Spleen (tissue), 11 donors: ENCODE results near the gene URAD. TPM values are rescaled to one million over a fixed set of nuclear protein-coding genes. Genes with fewer than 3 reads are reported as not detected.

Experiments used
- DNase-seq: peaks from one replicate; pipeline ENCODE4 v3.0.0-alpha.2; 2020
- H3K27ac ChIP-seq, 8 donors: fragments of 200-600 bp; sonication (generic) in 7 of 8; 1 replicate in 4 of 8; 2 replicates in 4 of 8; pipeline versions ENCODE4 v1.5.0 to v1.8.0; 2016 to 2021; ENCODE audit warnings: inconsistent platforms in 4 of 8, mild to moderate bottlenecking in 4 of 8, moderate library complexity in 1 of 8
- H3K27me3 ChIP-seq, 7 donors: fragments of 200-600 bp; sonication (generic) in 6 of 7; replicated peaks in 1 of 7; 1 replicate in 4 of 7; 2 replicates in 3 of 7; pipeline versions ENCODE4 v1.5.0 to v1.8.0; 2016 to 2021; ENCODE audit warnings: inconsistent platforms in 3 of 7, mild to moderate bottlenecking in 1 of 7
- H3K36me3 ChIP-seq, 6 donors: fragments of 200-600 bp; sonication (generic) in 5 of 6; 1 replicate in 4 of 6; 2 replicates in 2 of 6; pipeline versions ENCODE4 v1.5.0 to v1.8.0; 2016 to 2021; ENCODE audit warnings: inconsistent platforms in 2 of 6
- H3K4me1 ChIP-seq, 6 donors: fragments of 200-600 bp; sonication (generic) in 5 of 6; 1 replicate in 3 of 6; 2 replicates in 3 of 6; pipeline versions ENCODE4 v1.5.0 to v1.8.0; 2016 to 2021; ENCODE audit warnings: inconsistent platforms in 3 of 6
- H3K4me3 ChIP-seq, 8 donors: fragments of 200-600 bp; sonication (generic) in 7 of 8; 1 replicate in 4 of 8; 2 replicates in 4 of 8; pipeline versions ENCODE4 v1.5.0 to v1.8.0; 2016 to 2021; ENCODE audit warnings: inconsistent platforms in 4 of 8, mild to moderate bottlenecking in 4 of 8, moderate library complexity in 2 of 8
- H3K9me3 ChIP-seq, 8 donors: fragments of 200-600 bp; sonication (generic) in 7 of 8; 1 replicate in 4 of 8; 2 replicates in 4 of 8; pipeline versions ENCODE4 v1.5.0 to v1.8.0; 2016 to 2021; ENCODE audit warnings: inconsistent platforms in 4 of 8
- CTCF ChIP-seq, 11 experiments: fragments of 200-600 bp in 7 of 11; fragments of 450-650 bp in 4 of 11; sonication (generic) in 4 of 11; IDR thresholded peaks in 8 of 11; conservative IDR thresholded peaks in 3 of 11; 1 replicate in 7 of 11; 2 replicates in 4 of 11; pipeline versions ENCODE4 v1.4.0 to v1.8.0; 2016 to 2021; ENCODE audit warnings: antibody characterized with exemption in 11 of 11, inconsistent platforms in 4 of 11, mild to moderate bottlenecking in 1 of 11
- POLR2A ChIP-seq, 3 donors: fragments of 450-650 bp; IDR thresholded peaks; one replicate each; pipeline ENCODE4 v1.5.1; 2017; ENCODE audit warnings: antibody characterized with exemption in 3 of 3, mild to moderate bottlenecking in 1 of 3
- POLR2AphosphoS5 ChIP-seq, 3 donors: sonication (generic); formaldehyde crosslinking; IDR thresholded peaks; one replicate each; pipeline ENCODE4 v1.5.1; 2017; ENCODE audit warnings: antibody characterized with exemption in 3 of 3
- WGBS, 5 donors: extraction: QIAGEN DNeasy Blood & Tissue Kit in 3 of 5; methylation state at CpG; one replicate each; pipeline versions ENCODE4 v1.1.5 to v1.1.7; 2013 to 2018; 5-methylcytosine and 5-hydroxymethylcytosine counted together
- intact Hi-C: fragments of 100-400 bp; cut with DNase I; formaldehyde crosslinking; loops from one replicate; pipeline ENCODE4 v1.15.0; 2023; ENCODE audit warnings: low total_unique reads
- polyA plus RNA-seq, 3 donors: library from polyadenylated mRNA; stranded (reverse); fragments of 200-250 nt; gene quantifications; one replicate each; pipeline ENCODE4 v1.2.1, GENCODE V29; 2013
- total RNA-seq, 7 donors: library from RNA; depleted of rRNA in 3 of 7; stranded (reverse); fragments of >200 nt in 3 of 7; fragmentation: NEBNext Ultra II Directional in 4 of 7; extraction: Animal tissue kit (Norgen Biotek cat#: 25700) in 4 of 7; gene quantifications; one replicate each; pipeline versions ENCODE4 v1.1.0 to v1.2.1, GENCODE V29; 2016 to 2021
- donor health status: healthy with polysubstance abuse.
- donor health status: DM: no; HTN: no; CAD: no; lungs with moderate emphysema.
- donor health status: DM: no; HTN: no; CAD: no.
- donor health status: Bipolar disorder and iron deficiency.
- donor health status: healthy.
- donor health status: DM: no; HTN: no; CAD: no.
- donor health status: DM: yes; HTN: yes; CAD: no.

Gene URAD
- total and polyA plus RNA-seq, 10 donors: 0.20 to 1.3 TPM; not detected in 8

- intact Hi-C loops: loop anchor here (5.0 kb wide), 1 partner anchor 619 kb away; no protein-coding TSS in a partner anchor
- Histone ChIP-seq H3K9me3 (no peaks in the 10 kb centered on the region), H3K27ac (no peak overlapping the region), H3K4me3 (peak overlapping the region in 1 of 8 donors; percentile 54), H3K4me1 (peaks cover 14 to 53% (median 35%) of the 10 kb centered on the region in 6 donors), H3K36me3 (no peaks in the 10 kb centered on the region), H3K27me3 (peaks cover 0 to 98% (median 80%) of the 10 kb centered on the region in 7 donors)
- 24 to 46% (median 41%) methylated on average over 9 to 11 of the region's 11 CpGs for WGBS, 5 donors
- TF ChIP-seq POLR2A (IDR thresholded peaks at IDR 0.05) (no peak), CTCF (IDR thresholded peaks at IDR 0.05 in 8 of 11, conservative IDR thresholded peaks at IDR 0.05 in 3 of 11) (no peak), POLR2AphosphoS5 (IDR thresholded peaks at IDR 0.05) (no peak)
- DNase-seq: no peak
These were observed 7.3 kb downstream of the URAD start for GRCh38 chr13:27981006-27981708.

DNA sequence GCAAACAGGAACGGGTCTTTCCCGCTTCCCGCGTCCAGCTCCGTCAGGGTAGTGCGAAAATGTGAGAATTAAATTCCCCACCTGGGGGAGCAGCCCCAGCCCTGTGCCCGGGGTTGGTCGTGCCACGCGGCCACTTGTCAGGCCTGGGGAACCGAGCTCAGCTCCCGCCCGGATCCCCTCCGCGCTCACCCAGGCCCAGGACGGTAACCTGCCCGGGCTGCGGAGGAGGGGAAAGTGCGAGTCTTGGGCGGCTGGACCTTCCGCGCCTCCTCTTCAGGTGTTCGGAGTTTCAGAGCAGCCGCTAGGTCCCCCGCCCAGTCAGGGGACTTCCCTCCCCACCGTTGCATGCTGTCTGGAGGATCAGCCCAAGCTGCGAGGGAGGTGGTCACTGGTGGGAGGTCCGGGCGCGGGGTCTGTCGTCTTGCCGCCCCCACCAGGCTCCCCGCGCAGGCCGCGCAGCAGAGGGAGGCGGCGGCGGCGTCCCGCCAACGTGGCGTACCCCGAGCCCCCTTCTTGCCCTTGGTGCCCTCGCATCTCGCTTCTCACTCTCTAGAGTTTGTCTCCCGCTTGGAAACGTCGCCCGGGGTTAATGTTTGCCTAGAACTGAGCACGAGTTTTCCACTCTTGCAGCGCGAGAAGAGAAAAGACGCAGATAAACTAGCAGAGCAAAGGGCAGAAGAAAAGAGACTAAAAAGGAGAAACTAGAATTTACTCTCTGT lies 8.1 kb downstream of the URAD start:
- Histone ChIP-seq H3K4me3 (peak overlapping the region in 4 of 8 donors; percentile 5 to 54 (median 11)), H3K4me1 (peaks cover 18 to 60% (median 41%) of the 10 kb centered on the region in 6 donors), H3K9me3 (no peaks in the 10 kb centered on the region), H3K27ac (no peak overlapping the region), H3K36me3 (no peaks in the 10 kb centered on the region), H3K27me3 (peaks cover 0 to 98% (median 88%) of the 10 kb centered on the region in 7 donors)
- intact Hi-C loops: loop anchor here (5.0 kb wide), 1 partner anchor 618 kb away; no protein-coding TSS in a partner anchor
- TF ChIP-seq POLR2A (IDR thresholded peaks at IDR 0.05): no peak
- TF ChIP-seq POLR2AphosphoS5 (IDR thresholded peaks at IDR 0.05): no peak
- no peak for TF ChIP-seq CTCF (IDR thresholded peaks at IDR 0.05 in 8 of 11, conservative IDR thresholded peaks at IDR 0.05 in 3 of 11)
- DNase-seq: no peak
- 8 to 20% (median 13%) methylated on average over 20 to 54 of the region's 54 CpGs for WGBS, 5 donors

GRCh38 chr13:27979765-27980279 lies 8.7 kb downstream of the URAD start:
- no peak for TF ChIP-seq POLR2A (IDR thresholded peaks at IDR 0.05)
- TF ChIP-seq CTCF (IDR thresholded peaks at IDR 0.05 in 8 of 11, conservative IDR thresholded peaks at IDR 0.05 in 3 of 11): no peak
- TF ChIP-seq POLR2AphosphoS5 (IDR thresholded peaks at IDR 0.05): no peak
- intact Hi-C loops: loop anchor here (5.0 kb wide), 1 partner anchor 618 kb away; no protein-coding TSS in a partner anchor
- peaks cover 19 to 63% (median 43%) of the 10 kb centered on the region in 6 donors for H3K4me1 ChIP-seq
- DNase-seq: no peak
- no peaks in the 10 kb centered on the region for H3K36me3 ChIP-seq
- H3K27me3 ChIP-seq: peaks cover 0 to 99% (median 94%) of the 10 kb centered on the region in 7 donors
- H3K27ac ChIP-seq: no peak overlapping the region
- H3K9me3 ChIP-seq: no peaks in the 10 kb centered on the region
- WGBS, 5 donors: 5 to 17% (median 10%) methylated on average over 15 of the region's 15 CpGs
- peak overlapping the region in 4 of 8 donors; percentile 5 to 54 (median 11) for H3K4me3 ChIP-seq
